BLaER1 treated with 17β-estradiol and CSF1 and Interleukin-3, amounts not matched to agents 10 nM and 100 nM (cell line): Measurements from ENCODE around the gene SELENOF.

Experiments
- H3K27ac ChIP-seq, 11 experiments: shearing (Covaris generic); formaldehyde crosslinking; 2 replicates each; pipeline ENCODE4 v1.8.1; 2022
- H3K27me3 ChIP-seq, 11 experiments: shearing (Covaris generic); formaldehyde crosslinking; 2 replicates each; pipeline ENCODE4 v1.8.1; 2022
- H3K36me3 ChIP-seq, 11 experiments: shearing (Covaris generic); formaldehyde crosslinking; 2 replicates each; pipeline ENCODE4 v1.8.1; 2022
- H3K4me1 ChIP-seq, 10 experiments: shearing (Covaris generic); formaldehyde crosslinking; 2 replicates each; pipeline ENCODE4 v1.8.1; 2022
- H3K4me2 ChIP-seq, 11 experiments: shearing (Covaris generic); formaldehyde crosslinking; 2 replicates each; pipeline ENCODE4 v1.8.1; 2022
- H3K4me3 ChIP-seq, 10 experiments: shearing (Covaris generic); formaldehyde crosslinking; 2 replicates each; pipeline ENCODE4 v1.8.1; 2022
- H3K9ac ChIP-seq, 11 experiments: shearing (Covaris generic); formaldehyde crosslinking; 2 replicates each; pipeline ENCODE4 v1.8.1; 2022
- H3K9me3 ChIP-seq, 11 experiments: shearing (Covaris generic); formaldehyde crosslinking; replicated peaks in 1 of 11; 2 replicates each; pipeline ENCODE4 v1.8.1; 2022
- H4K20me1 ChIP-seq, 11 experiments: shearing (Covaris generic); formaldehyde crosslinking; 2 replicates each; pipeline ENCODE4 v1.8.1; 2022
- Cebpa-rat ChIP-seq, 11 experiments: shearing (Covaris generic); IDR thresholded peaks; 2 replicates each; pipeline ENCODE4 v1.8.1; 2022

The SELENOF gene

GRCh38 chr1:86933562-86934377 is 19.8 kb upstream of the SELENOF start:
- H3K36me3 ChIP-seq, result peaks cover 0 to 24% (median 0%) of the 10 kb centered on the region in 11 experiments; a peak in 4 of 22 replicates
- H3K9ac ChIP-seq, result no peak overlapping the region
- H3K9me3 ChIP-seq, result peaks cover 0 to 31% (median 16%) of the 10 kb centered on the region in 11 experiments; a peak in 13 of 22 replicates
- peaks cover 3 to 97% (median 31%) of the 10 kb centered on the region in 11 experiments; a peak in 18 of 22 replicates for H4K20me1 ChIP-seq
- no peak for TF ChIP-seq Cebpa-rat (IDR thresholded peaks at IDR 0.05)
- H3K27me3 ChIP-seq, result no peaks in the 10 kb centered on the region
- peaks cover 0 to 49% (median 0%) of the 10 kb centered on the region in 10 experiments; a peak in 4 of 20 replicates for H3K4me1 ChIP-seq
- peak overlapping the region in 1 of 11 experiments; percentile 33; a peak in 1 of 22 replicates for H3K4me2 ChIP-seq
- peak overlapping the region in 1 of 11 experiments; percentile 9; a peak in 1 of 22 replicates for H3K27ac ChIP-seq
- H3K4me3 ChIP-seq, result no peak overlapping the region

GRCh38 chr1:86933051-86933450 is 19.1 kb upstream of the SELENOF start:
- no peak overlapping the region for H3K9ac ChIP-seq

DNA sequence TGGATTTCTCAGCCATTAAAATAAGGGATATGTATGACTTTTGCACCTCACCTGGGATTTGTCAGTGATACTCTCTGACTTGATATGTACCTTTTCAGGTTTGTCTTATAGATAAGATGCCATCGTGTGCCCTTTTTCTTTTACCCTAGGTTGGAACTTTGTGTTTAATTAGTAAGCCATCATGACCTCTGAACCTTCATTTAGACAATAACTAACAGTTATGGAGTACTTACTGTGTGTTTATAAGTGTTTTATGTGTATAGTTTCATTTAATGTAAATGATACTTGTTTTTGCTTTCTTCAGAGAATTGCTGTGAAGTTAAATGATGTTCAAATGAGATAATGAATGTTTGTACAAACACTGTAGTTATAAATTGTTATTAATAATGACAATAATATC is 14.9 kb upstream of the SELENOF start:
- Histone ChIP-seq H3K4me2 (peak overlapping the region in 1 of 11 experiments; percentile 26; a peak in 1 of 22 replicates), H3K4me1 (peaks cover 0 to 48% (median 2%) of the 10 kb centered on the region in 10 experiments; a peak in 8 of 20 replicates), H4K20me1 (peaks cover 0 to 92% (median 24%) of the 10 kb centered on the region in 11 experiments; a peak in 16 of 22 replicates), H3K27me3 (no peaks in the 10 kb centered on the region), H3K27ac (no peak overlapping the region), H3K36me3 (peaks cover 17 to 30% (median 26%) of the 10 kb centered on the region in 11 experiments), H3K4me3 (no peak overlapping the region), H3K9ac (no peak overlapping the region), H3K9me3 (peaks cover 22 to 53% (median 36%) of the 10 kb centered on the region in 11 experiments)
- no peak for TF ChIP-seq Cebpa-rat (IDR thresholded peaks at IDR 0.05)

More at GRCh38 chr1:86933051-86933450, 19.1 kb upstream of the SELENOF start:
- Histone ChIP-seq H3K4me2 (no peak overlapping the region), H3K36me3 (peaks cover 0 to 24% (median 0%) of the 10 kb centered on the region in 11 experiments; a peak in 4 of 22 replicates), H3K27me3 (no peaks in the 10 kb centered on the region), H4K20me1 (peaks cover 3 to 97% (median 31%) of the 10 kb centered on the region in 11 experiments; a peak in 18 of 22 replicates), H3K4me1 (peaks cover 0 to 50% (median 0%) of the 10 kb centered on the region in 10 experiments; a peak in 4 of 20 replicates), H3K4me3 (no peak overlapping the region), H3K27ac (no peak overlapping the region), H3K9me3 (peaks cover 0 to 31% (median 14%) of the 10 kb centered on the region in 11 experiments; a peak in 12 of 22 replicates)
- no peak for TF ChIP-seq Cebpa-rat (IDR thresholded peaks at IDR 0.05)

DNA sequence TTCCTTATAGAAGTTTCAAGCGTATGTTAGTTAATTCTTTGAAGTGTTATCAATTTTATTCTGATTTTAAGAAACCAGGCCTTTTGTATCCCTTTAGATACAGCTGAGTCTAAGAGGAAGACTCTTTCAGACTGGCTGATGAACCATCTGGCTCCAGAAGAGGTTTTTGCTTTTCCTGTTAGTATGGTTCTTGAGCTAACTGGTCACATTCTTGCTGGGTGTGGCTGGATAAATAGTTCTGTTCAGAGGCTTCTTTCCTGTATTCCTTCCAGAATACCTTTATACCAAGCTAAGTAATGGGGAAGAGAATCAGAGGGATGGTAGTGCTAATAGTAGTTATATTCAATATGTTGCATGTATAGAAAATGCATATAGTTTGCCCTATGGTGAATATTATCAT is 13.0 kb upstream of the SELENOF start:
- H3K9me3 ChIP-seq, result peaks cover 42 to 65% (median 55%) of the 10 kb centered on the region in 11 experiments
- peak overlapping the region in 1 of 10 experiments; percentile 13; a peak in 1 of 20 replicates for H3K4me3 ChIP-seq
- H3K27me3 ChIP-seq, result no peaks in the 10 kb centered on the region
- H3K4me2 ChIP-seq, result peak overlapping the region in 3 of 11 experiments; percentile 49 to 90 (median 80); a peak in 6 of 22 replicates
- H3K9ac ChIP-seq, result no peak overlapping the region
- H4K20me1 ChIP-seq, result peaks cover 0 to 73% (median 18%) of the 10 kb centered on the region in 11 experiments; a peak in 12 of 22 replicates
- H3K4me1 ChIP-seq, result peaks cover 0 to 42% (median 2%) of the 10 kb centered on the region in 10 experiments; a peak in 8 of 20 replicates
- TF ChIP-seq Cebpa-rat (IDR thresholded peaks at IDR 0.05), result no peak
- peak overlapping the region in 3 of 11 experiments; percentile 21 to 65 (median 58); a peak in 5 of 22 replicates for H3K27ac ChIP-seq
- H3K36me3 ChIP-seq, result peaks cover 31 to 46% (median 40%) of the 10 kb centered on the region in 11 experiments

DNA sequence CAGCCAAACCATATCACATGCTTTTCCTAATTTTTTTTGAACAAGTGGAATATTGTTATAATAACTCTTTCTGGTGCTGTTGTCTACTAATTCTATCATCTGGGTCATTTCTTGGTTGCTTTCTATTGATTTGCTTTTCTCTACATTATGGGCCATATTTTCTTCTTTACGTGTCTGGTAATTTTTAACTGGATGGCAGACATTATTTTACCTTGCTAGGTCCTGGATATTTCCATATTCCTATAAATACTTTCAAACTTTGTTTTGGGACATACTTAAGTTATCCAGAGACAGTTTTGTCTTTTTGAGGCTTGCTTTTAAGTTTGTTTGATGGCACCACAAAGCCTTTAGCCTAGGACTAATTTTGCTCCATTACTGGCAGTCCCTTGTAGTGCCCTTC is 11.8 kb upstream of the SELENOF start:
- Histone ChIP-seq H4K20me1 (peaks cover 0 to 64% (median 18%) of the 10 kb centered on the region in 11 experiments; a peak in 12 of 22 replicates), H3K36me3 (peaks cover 35 to 57% (median 49%) of the 10 kb centered on the region in 11 experiments), H3K4me3 (peak overlapping the region in 1 of 10 experiments; percentile 13; a peak in 1 of 20 replicates), H3K9me3 (peaks cover 53 to 73% (median 66%) of the 10 kb centered on the region in 11 experiments), H3K27ac (peak overlapping the region in 3 of 11 experiments; percentile 21 to 65 (median 58); a peak in 4 of 22 replicates), H3K27me3 (no peaks in the 10 kb centered on the region), H3K4me1 (peaks cover 0 to 42% (median 2%) of the 10 kb centered on the region in 10 experiments; a peak in 8 of 20 replicates), H3K4me2 (peak overlapping the region in 3 of 11 experiments; percentile 49 to 90 (median 80); a peak in 6 of 22 replicates), H3K9ac (peak overlapping the region in 2 of 11 experiments; percentile 41 to 60; a peak in 1 of 22 replicates)
- TF ChIP-seq Cebpa-rat (IDR thresholded peaks at IDR 0.05), result no peak

DNA sequence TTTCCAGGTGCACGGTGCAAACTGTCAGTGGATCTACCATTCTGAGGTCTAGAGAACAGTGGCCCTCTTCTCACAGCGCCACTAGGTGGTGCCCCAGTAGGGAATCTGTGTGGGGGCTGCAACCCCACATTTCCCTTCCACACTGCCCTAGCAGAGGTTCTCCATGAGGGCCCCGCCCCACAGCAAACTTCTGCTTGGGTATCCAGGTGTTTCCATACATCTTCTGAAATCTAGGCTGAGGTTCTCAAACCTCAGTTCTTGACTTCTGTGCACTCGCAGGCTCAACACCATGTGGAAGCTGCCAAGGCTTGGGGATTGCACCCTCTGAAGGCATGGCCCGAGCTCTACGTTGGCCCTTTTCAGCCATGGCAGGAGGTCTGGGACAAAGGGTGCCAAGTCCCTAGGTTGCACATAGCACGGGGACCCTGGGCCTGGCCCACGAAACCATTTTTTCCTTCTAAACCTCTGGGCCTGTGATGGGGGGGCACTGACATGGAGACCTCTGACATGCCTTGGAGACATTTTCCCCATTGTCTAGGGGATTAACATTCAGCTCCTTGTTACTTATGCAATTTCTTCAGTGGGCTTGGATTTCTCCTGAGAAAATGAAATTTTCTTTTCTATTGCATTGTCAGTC is 10.5 kb upstream of the SELENOF start:
- Histone ChIP-seq H3K9me3 (peaks cover 58 to 80% (median 76%) of the 10 kb centered on the region in 11 experiments), H3K9ac (no peak overlapping the region), H3K4me1 (peaks cover 0 to 42% (median 2%) of the 10 kb centered on the region in 10 experiments; a peak in 8 of 20 replicates), H3K27me3 (no peaks in the 10 kb centered on the region), H3K27ac (no peak overlapping the region), H3K4me3 (peak overlapping the region in 8 of 10 experiments; percentile 3 to 43 (median 24); a peak in 7 of 20 replicates), H4K20me1 (peaks cover 0 to 54% (median 7%) of the 10 kb centered on the region in 11 experiments; a peak in 12 of 22 replicates), H3K4me2 (no peak overlapping the region), H3K36me3 (peaks cover 35 to 70% (median 62%) of the 10 kb centered on the region in 11 experiments)
- no peak for TF ChIP-seq Cebpa-rat (IDR thresholded peaks at IDR 0.05)

DNA sequence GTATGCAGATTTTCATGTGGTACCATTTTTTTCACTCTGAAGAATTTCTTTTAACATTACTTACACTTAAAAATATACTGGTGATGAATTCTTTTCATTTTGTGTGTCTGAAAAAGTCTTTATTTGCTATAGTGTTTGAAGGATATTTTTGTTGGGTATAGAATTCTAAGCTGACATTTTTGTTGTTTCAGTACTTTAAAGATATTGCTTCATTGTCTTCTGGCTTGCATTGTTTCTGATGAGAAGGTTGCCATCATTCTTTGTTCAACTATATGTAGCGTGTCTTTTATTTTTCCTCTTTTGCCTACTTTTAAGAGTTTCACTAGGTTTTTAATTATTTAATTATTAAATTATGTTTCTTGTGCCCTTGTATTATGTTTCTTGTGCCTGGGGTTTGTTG is 8.5 kb upstream of the SELENOF start:
- no peak overlapping the region for H3K4me2 ChIP-seq
- peaks cover 0 to 41% (median 4%) of the 10 kb centered on the region in 10 experiments; a peak in 14 of 20 replicates for H3K4me1 ChIP-seq
- no peak overlapping the region; a peak in 1 of 20 replicates for H3K4me3 ChIP-seq
- no peak for TF ChIP-seq Cebpa-rat (IDR thresholded peaks at IDR 0.05)
- H3K27ac ChIP-seq, result no peak overlapping the region
- no peaks in the 10 kb centered on the region for H3K27me3 ChIP-seq
- no peak overlapping the region for H3K9ac ChIP-seq
- peaks cover 58 to 90% (median 81%) of the 10 kb centered on the region in 11 experiments for H3K9me3 ChIP-seq
- H3K36me3 ChIP-seq, result peaks cover 35 to 80% (median 70%) of the 10 kb centered on the region in 11 experiments
- peaks cover 0 to 35% (median 12%) of the 10 kb centered on the region in 11 experiments; a peak in 13 of 22 replicates for H4K20me1 ChIP-seq

DNA sequence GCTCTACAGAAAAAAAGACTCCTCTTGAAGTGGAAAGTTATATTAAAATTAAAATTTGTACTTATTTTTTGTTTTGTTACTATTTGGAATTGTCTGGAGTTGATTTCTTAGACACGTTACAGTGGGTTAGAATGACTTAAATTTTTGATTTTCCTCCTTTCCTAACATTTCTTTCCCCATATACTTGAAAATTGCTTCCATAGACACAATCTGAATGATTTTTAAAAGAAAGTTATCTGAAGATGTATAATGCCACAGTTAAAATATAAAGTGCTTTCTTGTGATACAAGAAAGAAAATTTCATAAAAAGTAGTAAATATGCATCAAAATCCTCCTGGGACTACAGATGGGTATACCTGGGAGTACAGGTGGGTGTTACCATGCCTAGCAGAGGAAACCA is 2.8 kb upstream of the SELENOF start:
- H3K4me1 ChIP-seq, result peaks cover 18 to 40% (median 25%) of the 10 kb centered on the region in 10 experiments
- H3K9me3 ChIP-seq, result peaks cover 15 to 35% (median 31%) of the 10 kb centered on the region in 11 experiments
- H3K27me3 ChIP-seq, result no peaks in the 10 kb centered on the region
- no peak for TF ChIP-seq Cebpa-rat (IDR thresholded peaks at IDR 0.05)
- H3K4me2 ChIP-seq, result peak overlapping the region; percentile 74 to 93 (median 81)
- peak overlapping the region; percentile 80 to 97 (median 93); a peak in 17 of 20 replicates for H3K4me3 ChIP-seq
- peaks cover 15 to 52% (median 39%) of the 10 kb centered on the region in 11 experiments; a peak in 20 of 22 replicates for H4K20me1 ChIP-seq
- peak overlapping the region in 7 of 11 experiments; percentile 87 to 98 (median 95); a peak in 9 of 22 replicates for H3K27ac ChIP-seq
- peak overlapping the region; percentile 91 to 98 (median 96); a peak in 18 of 22 replicates for H3K9ac ChIP-seq
- peaks cover 4 to 45% (median 33%) of the 10 kb centered on the region in 11 experiments; a peak in 21 of 22 replicates for H3K36me3 ChIP-seq
